GM18526 (cell line): ENCODE data around the gene RAD1.
A peak's percentile ranks its signal among the peaks of the same experiment; 100 is the strongest.

ENCODE experiments used
- POLR2A ChIP-seq: IDR thresholded peaks from 3 replicates; pipeline ENCODE4 v1.6.1; 2011; ENCODE audit not compliant: insufficient read length; ENCODE audit errors: extremely low read depth

RAD1 gene, protein sequence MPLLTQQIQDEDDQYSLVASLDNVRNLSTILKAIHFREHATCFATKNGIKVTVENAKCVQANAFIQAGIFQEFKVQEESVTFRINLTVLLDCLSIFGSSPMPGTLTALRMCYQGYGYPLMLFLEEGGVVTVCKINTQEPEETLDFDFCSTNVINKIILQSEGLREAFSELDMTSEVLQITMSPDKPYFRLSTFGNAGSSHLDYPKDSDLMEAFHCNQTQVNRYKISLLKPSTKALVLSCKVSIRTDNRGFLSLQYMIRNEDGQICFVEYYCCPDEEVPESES

DNA sequence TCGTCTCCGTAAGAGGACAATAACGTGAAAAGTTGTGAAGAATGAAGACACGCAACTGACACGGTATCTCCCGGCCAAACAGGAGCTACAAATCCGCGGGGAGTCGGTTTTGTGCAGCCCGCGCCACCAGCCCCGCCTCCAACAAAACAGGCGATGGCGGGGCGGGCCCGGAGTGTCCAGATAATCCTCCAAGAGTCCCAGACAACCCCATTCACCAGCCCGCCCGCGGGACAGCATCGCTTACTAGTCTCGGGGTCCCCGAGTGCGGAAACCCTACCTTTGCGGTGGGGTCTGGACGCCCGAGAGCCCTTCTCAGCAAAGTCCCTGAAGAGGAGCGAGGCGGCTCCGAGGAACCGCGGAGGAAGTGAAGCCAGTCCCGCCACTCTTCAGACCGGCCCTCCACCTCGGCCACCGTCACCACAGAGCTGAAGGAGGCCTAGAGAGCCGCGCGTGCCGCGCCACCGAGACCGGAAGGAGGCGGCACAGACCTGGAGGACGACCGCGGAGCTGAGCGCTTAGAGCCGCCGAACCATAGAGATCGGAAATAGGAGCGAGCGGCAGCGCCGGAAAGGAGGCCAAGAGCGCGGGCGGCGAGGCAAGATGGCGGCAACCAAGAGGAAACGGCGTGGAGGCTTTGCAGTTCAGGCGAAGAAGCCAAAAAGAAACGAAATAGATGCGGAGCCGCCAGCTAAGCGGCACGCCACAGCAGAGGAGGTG lies at the start of gene RAD1, which contains the start of gene BRIX1:
Gene RAD1, minus strand, starts transcription at position 366 of the 717 bp plus-strand sequence. CDS start 612 bp downstream, outside the sequence.
Gene BRIX1, plus strand, starts transcription at position 573 of the 717 bp plus-strand sequence. Its CDS starts 28 bp downstream, at position 601.
- TF ChIP-seq POLR2A: peak; percentile 77

DNA sequence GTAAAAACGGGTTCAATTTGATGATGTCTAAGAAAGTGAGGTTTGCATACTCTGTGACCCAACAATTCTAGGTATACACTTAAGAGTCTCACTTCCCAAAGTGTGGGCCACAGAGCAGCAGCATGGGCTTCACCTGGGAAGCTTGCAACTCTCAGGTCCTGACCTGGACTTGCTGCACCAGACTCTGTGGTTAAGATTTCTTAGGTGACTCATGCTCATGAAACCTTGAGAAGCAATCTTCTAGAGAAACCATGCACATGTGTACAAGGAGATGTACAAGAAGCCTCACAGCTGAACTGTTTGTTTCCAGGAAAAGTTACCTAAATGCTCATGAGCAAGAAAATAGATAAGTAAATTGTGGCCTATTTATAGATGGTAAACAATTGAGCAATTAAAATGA lies 44.0 kb upstream of the RAD1 start:
- no peak for TF ChIP-seq POLR2A

DNA sequence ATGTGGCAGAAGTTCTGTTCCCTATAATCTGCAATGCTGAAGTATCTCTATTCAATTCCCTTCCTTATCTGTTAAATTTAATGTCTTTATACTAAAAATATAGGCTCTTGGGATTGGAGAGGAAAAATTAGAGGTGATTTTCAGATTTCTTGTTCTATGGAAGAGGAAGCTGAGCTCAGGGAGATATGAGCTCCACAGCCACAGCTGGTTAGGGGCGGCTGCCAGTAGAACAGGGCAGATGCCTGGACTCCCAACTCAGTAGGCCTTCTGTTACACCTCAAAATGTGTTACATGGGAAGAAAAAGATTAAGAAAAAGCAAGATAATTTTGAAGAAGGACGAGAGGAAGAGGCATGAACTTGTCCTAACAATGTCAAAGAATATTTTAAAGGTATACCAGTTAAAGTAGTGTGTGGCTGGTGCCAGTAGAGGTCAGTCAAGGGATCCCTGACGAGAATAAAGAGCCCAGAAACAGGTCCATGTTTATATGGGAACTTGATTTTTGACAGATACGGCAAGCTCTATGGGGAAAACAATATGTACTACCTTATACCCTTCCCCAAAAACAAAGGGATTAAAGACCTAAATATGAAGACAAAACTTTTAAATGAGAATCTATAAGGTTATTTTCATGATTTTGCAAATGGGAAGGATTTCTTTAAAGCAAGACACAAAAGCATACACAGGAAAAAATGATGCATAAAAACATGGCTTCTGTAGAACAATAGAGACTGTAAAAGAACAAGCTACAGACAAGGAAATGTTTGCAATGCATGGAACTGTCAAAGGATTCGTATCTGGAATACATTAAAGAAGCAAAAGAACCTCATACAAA lies 42.8 kb upstream of the RAD1 start:
- TF ChIP-seq POLR2A: no peak

DNA sequence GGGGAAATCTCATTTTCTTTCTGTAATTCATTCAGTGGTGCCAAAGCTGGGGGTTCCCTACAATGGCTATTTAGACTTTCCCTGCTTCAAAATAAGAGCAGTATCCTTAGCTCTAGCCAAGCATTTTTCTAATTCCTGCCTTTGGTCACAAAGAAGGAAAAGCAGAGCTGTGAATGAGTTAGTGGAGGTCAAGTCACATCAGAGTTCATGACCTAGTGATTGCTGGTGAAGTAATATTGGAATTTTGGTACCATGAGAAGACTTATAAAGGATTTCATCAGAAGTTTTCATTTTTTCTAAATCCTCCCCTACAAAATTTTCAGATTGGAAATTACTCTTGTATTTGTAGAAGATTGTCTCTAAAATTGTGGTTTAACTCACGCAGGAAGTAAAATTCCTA lies 42.0 kb upstream of the RAD1 start:
- no peak for TF ChIP-seq POLR2A

DNA sequence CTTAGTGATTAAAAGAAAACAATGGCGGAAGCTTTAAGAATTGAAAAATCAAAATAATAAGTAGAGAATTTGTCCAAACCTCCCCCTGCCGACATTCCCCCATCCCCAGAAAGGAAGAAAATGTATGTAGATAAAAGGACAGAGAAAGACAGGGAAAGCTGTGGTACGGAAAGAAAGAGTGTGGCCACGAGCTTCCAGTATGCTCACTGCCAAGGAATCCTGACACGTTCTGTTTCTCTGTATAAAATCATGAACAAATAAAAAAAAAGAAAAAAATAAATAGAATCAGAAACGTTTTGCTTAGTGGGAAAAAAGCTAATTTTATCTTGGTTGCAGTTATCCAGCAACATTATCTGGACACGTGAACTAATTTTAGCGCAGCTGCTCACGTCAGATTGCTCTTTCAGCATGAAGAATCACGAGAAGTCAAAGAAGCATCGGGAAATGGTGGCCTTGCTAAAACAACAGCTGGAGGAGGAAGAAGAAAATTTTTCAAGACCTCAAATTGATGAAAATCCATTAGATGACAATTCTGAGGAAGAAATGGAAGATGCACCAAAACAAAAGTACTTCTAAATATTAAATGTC lies 29.2 kb upstream of the RAD1 start:
- no peak for TF ChIP-seq POLR2A

DNA sequence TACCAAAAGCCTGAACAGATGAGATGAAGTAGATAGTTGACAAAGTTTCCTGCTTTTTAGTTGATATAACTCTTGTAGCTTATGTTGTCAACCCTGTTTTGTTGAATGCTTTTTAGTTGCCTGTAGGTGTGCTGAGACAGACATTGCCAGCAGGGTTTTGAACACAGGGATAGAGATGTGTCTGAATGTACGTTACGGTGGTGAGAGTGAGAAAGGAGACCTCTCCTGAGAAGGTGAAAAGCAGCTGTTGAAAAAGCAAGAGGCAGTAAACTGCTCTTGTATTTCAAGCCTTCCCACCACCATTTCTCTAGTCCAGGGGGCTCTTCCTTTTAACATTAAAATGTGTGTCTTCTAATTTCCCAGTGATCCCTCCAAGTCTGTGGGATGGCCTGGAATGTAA lies 28.7 kb upstream of the RAD1 start:
- no peak for TF ChIP-seq POLR2A

DNA sequence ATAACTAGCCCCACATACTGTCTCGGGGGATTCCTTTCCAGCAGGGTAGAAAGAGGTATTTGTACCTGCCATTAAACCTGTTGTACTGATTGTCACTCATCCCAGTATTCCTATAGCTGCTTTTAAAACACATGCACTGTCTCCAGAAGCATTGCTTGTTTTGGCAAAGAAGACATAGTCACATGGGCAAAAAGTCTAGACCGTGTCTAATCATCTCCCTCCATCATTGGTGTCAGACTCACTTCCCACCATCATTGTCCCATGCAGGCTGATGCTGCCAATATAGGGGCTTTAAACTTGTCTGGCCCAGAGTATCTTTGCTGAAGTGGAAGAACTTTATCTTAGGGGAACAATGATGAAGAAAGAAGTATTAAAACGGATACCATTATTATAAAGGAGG lies 26.6 kb upstream of the RAD1 start:
- TF ChIP-seq POLR2A: no peak

DNA sequence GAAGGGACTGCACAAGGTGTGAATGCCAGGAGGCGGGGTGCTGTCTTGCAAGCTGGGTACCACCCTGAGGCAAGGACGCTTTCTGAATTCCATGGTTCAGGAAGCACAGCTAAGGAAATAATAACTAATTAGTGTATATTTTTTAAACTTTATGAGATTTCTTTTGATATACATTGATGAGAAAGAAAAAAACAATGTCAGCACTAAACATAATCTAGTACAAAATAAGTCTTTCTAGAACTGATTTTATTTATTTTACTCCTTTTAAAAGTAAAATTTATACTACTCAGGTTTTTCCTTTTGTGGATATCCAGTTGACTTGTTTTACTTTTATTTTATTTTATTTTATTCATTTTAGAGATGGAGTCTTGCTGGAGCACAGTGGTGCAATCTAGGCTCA lies 17.6 kb upstream of the RAD1 start:
- TF ChIP-seq POLR2A: no peak

DNA sequence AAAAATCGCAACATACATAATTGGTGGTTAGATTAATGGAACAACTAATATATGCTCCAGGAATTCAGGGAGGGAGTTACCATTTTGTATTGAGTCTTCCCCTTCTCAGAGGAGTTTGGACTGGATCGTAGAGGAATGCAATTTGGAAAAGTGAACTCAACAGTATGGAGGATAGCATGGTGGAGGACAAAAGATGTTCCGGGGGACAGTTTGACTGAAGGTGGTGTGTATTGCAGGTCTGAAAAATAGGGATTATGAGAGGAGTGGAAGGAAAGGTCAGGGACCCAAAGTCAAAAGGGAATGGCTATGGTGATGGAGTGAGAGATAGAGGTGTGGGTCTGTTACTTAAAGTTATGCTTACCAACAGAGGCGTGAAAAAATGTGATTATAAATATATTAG lies 15.6 kb upstream of the RAD1 start:
- TF ChIP-seq POLR2A: no peak

DNA sequence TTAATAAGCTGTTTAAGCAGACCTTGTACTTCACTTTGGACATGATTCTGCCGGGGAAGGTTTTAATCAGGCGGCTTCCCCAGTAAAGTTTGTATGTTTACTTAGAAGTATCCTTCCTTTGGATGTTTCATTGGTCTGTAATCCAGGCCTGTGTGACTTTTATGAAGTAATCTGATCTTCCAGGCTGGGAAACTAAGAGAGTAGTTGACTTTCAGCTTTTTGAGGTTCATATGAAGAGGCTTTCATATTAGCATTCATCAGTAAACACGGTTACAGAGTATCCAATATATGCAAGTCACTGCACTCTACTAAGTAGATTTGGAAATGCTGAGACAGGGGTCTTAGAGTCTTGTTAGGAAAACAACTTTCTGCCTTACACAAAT lies 15.1 kb upstream of the RAD1 start:
- TF ChIP-seq POLR2A: no peak

DNA sequence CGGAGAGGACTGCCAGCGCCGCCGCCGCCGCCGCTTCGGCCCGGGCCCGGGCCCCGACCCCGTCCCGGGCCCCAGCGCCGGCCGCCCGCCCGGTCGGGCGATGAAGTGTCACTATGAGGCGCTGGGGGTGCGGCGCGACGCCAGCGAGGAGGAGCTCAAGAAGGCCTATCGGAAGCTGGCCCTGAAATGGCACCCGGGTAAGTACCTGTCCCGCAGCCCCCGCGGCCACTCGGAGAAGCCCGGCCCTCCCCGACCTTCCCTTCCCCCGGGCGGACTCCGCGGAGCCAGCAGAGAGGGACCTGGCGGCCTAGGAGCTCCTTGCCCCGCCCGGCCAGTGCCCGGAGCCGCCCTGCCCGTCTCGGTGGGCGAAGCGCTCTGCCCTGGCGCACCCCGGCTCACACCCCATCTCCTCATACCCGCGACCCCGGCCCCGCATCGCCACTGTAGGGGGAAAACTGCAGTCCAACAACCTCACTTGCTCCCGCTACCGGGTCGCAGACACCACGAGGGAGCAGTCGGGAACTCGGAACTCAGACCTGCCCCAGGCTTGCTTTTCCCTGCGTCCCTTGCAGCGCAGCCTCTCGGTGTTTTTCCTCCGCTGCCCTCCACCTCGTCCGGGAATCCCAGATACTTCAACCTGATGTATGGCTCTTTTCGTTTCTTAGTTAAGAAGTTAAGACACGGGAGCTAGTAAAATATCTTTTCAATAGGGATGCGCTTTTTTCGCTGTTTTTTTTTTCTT lies 14.6 kb upstream of the RAD1 start:
- TF ChIP-seq POLR2A: peak; percentile 51

DNA sequence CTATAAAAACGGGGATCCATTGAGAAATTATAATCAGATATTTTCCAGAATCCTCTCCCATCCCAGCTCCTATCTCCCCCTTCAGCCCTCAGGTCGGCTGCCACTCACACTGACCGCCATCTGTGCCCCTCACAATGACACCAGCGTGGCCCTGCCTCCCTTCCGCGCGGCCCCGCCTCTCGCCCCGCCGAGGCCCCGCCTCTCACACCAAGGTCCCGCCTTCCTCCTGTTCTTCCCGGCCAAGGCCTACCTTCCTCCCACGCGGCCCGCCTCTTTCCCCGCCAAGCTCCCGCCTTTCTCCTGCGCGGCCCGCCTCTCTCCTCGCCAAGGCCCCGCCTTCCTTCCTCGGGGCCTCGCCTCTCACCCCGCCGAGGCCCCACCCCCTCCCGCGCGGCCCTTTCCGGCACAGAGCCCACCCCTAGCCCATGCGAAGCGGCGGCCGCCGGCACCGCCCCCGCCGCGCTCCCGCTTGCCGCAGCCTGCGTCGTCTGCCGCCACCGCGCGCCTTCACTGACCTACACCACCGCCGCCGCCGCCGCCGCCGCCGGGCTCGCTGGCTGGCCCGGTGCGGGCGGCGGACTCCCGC lies 13.9 kb upstream of the RAD1 start, which contains the start of gene DNAJC21:
Gene DNAJC21, plus strand, starts transcription at position 426 of the 586 bp plus-strand sequence. CDS start 261 bp downstream, outside the sequence.
- peak; percentile 39 for TF ChIP-seq POLR2A

DNA sequence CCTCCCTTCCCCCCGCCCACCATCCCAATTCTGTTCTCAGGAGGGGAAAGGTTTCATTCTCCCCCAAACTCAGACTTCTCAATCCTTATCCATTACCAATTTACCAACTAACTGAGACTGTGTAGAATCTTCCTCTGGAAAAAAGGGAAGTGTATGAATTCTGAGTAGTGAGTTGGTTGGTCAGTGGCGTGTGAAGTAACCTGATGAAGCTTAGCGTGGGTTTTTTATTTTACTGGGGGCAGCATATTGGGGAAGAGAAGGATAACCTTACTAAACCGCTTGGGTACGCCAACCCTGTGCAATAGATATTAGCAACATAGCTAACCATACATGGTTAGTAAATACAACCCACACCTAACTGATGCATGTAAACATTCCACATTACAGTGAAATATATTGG lies 13.0 kb upstream of the RAD1 start:
- TF ChIP-seq POLR2A: no peak

DNA sequence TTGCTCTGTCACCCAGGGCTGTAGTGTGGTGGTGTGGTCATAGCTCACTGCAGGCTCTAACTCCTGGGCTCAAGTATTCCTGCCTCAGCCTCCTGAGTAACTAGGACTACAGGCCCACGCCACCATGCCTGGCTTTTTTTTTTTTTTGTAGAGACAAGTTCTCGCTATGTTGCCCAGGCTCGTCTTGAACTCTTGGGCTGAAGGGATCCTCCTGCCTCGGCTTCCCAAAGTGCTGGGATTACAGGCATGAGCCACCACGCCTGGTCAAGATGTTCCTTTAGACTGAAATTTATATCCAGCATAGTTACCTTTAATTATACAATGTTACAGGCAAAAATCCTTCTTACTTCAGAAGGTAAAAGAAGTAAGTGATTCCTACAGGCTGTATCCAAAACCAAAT lies 12.5 kb upstream of the RAD1 start:
- no peak for TF ChIP-seq POLR2A
